ENCODE measurements around the gene CYB5RL.
A peak's percentile ranks its signal among the peaks of the same experiment; 100 is the strongest.
"Not testable (repeated sequence)": the region's sequence is repeated elsewhere in the genome, so short reads cannot be mapped to it uniquely, and the experiment has no call there.

CYB5RL gene

GRCh38 chr1:54234284-54234683 is 34.5 kb upstream of the CYB5RL start:
- no peak for FAIRE-seq
- no peak for DNase-seq (ENCODE audit: insufficient read length, low spot score)
- TF ChIP-seq, protein P1, sequence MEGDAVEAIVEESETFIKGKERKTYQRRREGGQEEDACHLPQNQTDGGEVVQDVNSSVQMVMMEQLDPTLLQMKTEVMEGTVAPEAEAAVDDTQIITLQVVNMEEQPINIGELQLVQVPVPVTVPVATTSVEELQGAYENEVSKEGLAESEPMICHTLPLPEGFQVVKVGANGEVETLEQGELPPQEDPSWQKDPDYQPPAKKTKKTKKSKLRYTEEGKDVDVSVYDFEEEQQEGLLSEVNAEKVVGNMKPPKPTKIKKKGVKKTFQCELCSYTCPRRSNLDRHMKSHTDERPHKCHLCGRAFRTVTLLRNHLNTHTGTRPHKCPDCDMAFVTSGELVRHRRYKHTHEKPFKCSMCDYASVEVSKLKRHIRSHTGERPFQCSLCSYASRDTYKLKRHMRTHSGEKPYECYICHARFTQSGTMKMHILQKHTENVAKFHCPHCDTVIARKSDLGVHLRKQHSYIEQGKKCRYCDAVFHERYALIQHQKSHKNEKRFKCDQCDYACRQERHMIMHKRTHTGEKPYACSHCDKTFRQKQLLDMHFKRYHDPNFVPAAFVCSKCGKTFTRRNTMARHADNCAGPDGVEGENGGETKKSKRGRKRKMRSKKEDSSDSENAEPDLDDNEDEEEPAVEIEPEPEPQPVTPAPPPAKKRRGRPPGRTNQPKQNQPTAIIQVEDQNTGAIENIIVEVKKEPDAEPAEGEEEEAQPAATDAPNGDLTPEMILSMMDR (IDR thresholded peaks at IDR 0.05; ENCODE audit: insufficient read depth, missing control alignments) = no peak

DNA sequence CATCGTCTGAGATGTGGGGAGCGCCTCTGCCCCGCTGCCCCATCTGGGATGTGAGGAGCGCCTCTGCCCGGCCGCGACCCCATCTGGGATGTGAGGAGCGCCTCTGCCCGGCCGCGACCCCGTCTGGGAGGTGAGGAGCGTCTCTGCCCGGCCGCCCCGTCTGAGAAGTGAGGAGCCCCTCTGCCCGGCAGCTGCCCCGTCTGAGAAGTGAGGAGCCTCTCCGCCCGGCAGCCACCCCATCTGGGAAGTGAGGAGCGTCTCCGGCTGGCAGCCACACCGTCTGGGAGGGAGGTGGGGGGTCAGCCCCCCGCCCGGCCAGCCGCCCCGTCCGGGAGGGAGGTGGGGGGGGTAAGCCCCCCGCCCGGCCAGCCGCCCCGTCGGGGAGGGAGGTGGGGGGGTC is 33.4 kb upstream of the CYB5RL start:
- not testable (repeated sequence) for FAIRE-seq

DNA sequence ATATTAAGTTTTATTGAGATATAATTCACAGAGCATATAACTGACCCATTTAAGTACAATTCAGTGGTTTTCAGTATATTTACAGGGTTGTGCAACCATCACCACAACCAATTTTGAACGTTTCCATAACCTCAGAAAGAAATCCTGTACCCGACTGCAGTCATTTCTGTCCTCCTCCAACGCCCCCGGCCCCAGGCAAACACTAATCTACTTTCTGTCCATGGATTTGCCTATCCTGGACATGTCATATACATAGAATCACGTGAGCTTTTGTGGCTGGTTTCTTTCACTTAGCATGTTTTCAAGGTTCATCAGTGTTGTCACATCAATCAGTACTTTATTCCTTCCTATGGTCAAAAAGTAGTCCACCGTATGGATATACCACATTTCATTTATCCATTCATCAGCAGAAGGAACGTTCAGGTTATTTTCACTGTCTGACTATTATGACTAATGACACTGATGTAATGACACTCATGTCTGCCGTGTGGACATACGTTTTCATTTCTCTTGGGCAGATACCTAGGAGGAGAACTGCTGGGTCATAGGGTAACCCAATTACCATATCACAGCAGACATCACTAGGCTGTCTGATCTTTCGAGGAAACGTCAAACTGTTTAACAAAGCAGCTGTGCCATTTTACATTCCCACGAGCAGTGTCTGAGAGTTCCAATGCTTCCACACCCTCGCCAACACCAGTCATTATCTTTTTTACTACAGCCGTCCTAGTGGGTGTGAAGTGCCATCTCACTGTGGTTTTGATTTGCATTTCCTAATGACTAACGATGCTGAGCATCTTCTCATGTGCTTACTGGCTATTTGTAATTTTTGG is 30.9 kb upstream of the CYB5RL start:
- TF ChIP-seq, protein P1 (IDR thresholded peaks at IDR 0.05; ENCODE audit: insufficient read depth, missing control alignments) = no peak
- DNase-seq (ENCODE audit: insufficient read length, low spot score) (no peak), FAIRE-seq (peak; percentile 38)

More for the DNA sequence above, 33.4 kb upstream of the CYB5RL start:
- DNase-seq (ENCODE audit: insufficient read length, low spot score) = not testable (repeated sequence)

DNA sequence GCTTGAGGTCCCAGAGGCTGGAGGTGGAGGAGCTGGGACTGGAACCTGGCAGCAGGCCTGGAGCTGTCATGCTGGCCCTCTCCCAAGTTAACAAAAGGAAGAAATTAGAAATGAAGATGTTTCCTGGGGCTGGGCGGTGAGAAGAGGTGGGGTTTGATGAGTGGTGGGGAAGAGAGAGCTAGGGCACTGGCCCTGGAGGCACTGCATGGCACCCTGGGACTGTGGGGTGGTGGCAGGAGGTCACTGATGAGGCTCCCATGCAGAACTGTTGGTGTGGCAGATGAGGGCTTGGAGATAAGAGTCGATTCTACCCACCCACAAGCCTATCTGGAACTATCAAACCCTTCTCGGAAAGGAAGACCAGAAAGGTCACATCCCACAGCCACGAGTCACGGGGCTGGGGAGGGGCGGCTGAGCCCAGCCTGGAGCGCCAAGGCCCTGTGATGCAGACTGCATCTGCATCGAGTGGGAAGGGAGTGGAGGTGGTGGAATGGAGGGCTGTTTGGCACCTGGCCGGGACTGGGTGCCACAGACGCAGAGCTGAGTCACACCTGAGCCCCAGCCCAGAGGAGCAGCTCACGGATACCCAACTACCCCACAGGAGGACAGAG is 29.6 kb upstream of the CYB5RL start:
- no peak for DNase-seq (ENCODE audit: insufficient read length, low spot score)
- TF ChIP-seq, protein P1 (IDR thresholded peaks at IDR 0.05; ENCODE audit: insufficient read depth, missing control alignments) = no peak
- no peak for FAIRE-seq

GRCh38 chr1:54228638-54229079 is 28.8 kb upstream of the CYB5RL start:
- DNase-seq (ENCODE audit: insufficient read length, low spot score) (no peak), FAIRE-seq (no peak)
- TF ChIP-seq, protein P1 (IDR thresholded peaks at IDR 0.05; ENCODE audit: insufficient read depth, missing control alignments) = no peak

DNA sequence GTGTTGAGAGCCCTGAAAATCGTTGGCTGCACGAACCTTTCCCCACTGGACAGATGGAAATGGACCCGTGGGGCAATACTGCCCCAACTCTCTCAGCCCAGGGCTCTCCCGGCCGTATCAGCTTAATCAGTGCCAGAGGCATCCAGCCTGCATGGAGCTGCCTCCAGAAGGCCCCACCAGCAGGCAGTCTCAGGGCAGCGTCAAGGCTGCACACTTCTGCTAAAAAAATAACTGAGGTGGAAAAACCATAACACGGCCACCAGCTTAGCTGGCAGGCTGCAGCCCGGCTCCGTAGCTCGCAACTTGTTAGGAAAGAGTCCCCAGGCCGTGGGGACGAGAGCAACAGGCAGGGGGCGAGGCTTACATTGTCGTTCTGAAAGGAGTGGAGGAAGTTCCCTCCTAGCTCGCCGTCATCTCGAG is 28.1 kb upstream of the CYB5RL start:
- DNase-seq (ENCODE audit: insufficient read length, low spot score) (no peak), FAIRE-seq (no peak)
- TF ChIP-seq, protein P1 (IDR thresholded peaks at IDR 0.05; ENCODE audit: insufficient read depth, missing control alignments) = no peak

DNA sequence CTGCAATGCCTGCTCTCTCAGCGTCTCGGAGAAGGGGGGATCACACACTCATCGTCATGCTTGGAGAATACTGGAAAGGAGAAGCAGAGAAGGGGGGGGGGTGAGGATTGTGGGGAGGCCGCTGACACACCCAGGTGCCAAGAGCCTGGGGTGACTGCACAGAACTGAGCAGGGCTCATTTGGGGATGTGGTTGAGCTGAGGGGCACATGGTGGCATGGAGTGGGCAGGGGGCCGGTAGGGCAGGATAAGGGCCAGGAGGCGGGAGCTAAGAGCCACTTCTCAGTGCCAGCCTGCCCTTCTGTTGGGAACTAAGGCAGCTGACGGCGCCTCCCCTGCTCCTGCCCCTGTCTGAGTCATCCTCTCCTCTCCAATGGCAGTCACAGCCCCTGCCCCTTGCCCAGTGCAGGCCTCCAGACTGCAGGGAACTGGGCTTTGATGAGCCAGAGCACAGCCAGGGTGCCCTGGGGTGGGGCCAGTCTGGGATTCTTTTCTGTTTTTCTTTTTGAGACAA is 27.3 kb upstream of the CYB5RL start:
- TF ChIP-seq, protein P1 (IDR thresholded peaks at IDR 0.05; ENCODE audit: insufficient read depth, missing control alignments) = no peak
- no peak for DNase-seq (ENCODE audit: insufficient read length, low spot score)
- FAIRE-seq = no peak
